ENCODE data around the gene PTPN7.
A peak's percentile ranks its signal among the peaks of the same experiment; 100 is the strongest.

GRCh38 chr1:202192770-202193613 is 32.6 kb upstream of the PTPN7 start:
- no peak for TF ChIP-seq EZH2 (IDR thresholded peaks at IDR 0.05; ENCODE audit: low read depth)
- peak; percentile 92 for TF ChIP-seq CTCF (conservative IDR thresholded peaks at IDR 0.05)
